ENCODE measurements around the gene G2E3. TPM values are rescaled to one million over a fixed set of nuclear protein-coding genes. Genes with fewer than 3 reads are reported as not detected.

The G2E3 gene
- total and polyA plus RNA-seq, 2 experiments from 2014 or later = 67.4 to 113 TPM

DNA sequence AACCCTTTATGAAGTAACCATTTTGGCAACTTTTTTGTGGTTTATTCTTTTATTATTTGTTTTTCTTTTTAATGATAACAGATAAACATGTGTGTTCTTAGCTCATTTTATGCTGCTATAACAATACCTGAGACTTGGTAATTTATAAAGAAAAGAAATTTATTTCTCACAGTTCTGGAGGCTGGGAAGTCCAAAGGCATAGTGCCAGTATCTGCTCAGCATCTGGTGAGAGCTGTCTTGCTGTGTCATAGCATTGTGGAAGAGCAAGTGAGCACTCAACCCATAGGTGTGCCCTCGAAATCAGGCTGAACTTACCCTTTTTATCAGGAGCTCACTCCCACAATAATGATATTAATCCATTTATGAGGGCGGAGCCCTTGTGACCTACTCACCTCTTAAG lies 55.2 kb downstream of the G2E3 start:
- Mint-ChIP-seq H3K27me3 (ENCODE audit: insufficient read depth, low read depth, poor library complexity) (no peaks in the 10 kb centered on the region), H3K4me1 (no peaks in the 10 kb centered on the region)
- peaks cover 30% of the 10 kb centered on the region; the same call in 1 of the 2 replicates for H3K36me3 ChIP-seq (ENCODE audit: insufficient read depth)

More for the DNA sequence above, 55.2 kb downstream of the G2E3 start:
- H3K9me2 ChIP-seq (ENCODE audit: insufficient read depth) = no peaks in the 10 kb centered on the region
- no peaks in the 10 kb centered on the region for H3K79me2 ChIP-seq (replicated peaks; ENCODE audit: insufficient read depth)
- Mint-ChIP-seq H3K36me3 (ENCODE audit: low read depth) (peaks cover 26% of the 10 kb centered on the region; the same call in 2 of the 3 replicates), H3K27ac (no peak overlapping the region), H3K9me3 (no peaks in the 10 kb centered on the region), H3K4me3 (no peak overlapping the region)
- no peaks in the 10 kb centered on the region for H3F3A ChIP-seq (replicated peaks; ENCODE audit: low read depth)
- H3K4me2 ChIP-seq = no peak overlapping the region
- no peaks in the 10 kb centered on the region; the same call in 1 of the 2 replicates for H4K20me1 ChIP-seq (replicated peaks; ENCODE audit: insufficient read depth)
- ATAC-seq = no peak
- no peak overlapping the region for H3K27ac ChIP-seq (ENCODE audit: low read depth)
- no peak overlapping the region for H3K4me3 ChIP-seq
- H3K27me3 ChIP-seq (ENCODE audit: insufficient read depth) = no peaks in the 10 kb centered on the region
- H2AFZ ChIP-seq = no peak overlapping the region
- no peaks in the 10 kb centered on the region for H3K4me1 ChIP-seq (ENCODE audit: insufficient read depth)
- no peak for DNase-seq (ENCODE audit: low spot score)
- TF ChIP-seq CREB1 (CRISPR knock-in tag; IDR thresholded peaks at IDR 0.05; ENCODE audit: low read depth) (no peak), EZH2phosphoT487 (IDR thresholded peaks at IDR 0.05; ENCODE audit: unreplicated experiment) (no peak), ZNF331 (CRISPR knock-in tag; IDR thresholded peaks at IDR 0.05; ENCODE audit: low read depth) (no peak), POLR2AphosphoS5 (IDR thresholded peaks at IDR 0.05; ENCODE audit: low read depth) (no peak), NANOG (IDR thresholded peaks at IDR 0.05; ENCODE audit: borderline replicate concordance) (no peak), JUNB (IDR thresholded peaks at IDR 0.05; ENCODE audit: unreplicated experiment) (no peak), STAT1 (IDR thresholded peaks at IDR 0.05; ENCODE audit: unreplicated experiment) (no peak), ZNF114 (CRISPR knock-in tag; IDR thresholded peaks at IDR 0.05) (no peak), EZH2 (IDR thresholded peaks at IDR 0.05; ENCODE audit: low read depth, unreplicated experiment) (no peak)
- TF ChIP-seq, protein P1, sequence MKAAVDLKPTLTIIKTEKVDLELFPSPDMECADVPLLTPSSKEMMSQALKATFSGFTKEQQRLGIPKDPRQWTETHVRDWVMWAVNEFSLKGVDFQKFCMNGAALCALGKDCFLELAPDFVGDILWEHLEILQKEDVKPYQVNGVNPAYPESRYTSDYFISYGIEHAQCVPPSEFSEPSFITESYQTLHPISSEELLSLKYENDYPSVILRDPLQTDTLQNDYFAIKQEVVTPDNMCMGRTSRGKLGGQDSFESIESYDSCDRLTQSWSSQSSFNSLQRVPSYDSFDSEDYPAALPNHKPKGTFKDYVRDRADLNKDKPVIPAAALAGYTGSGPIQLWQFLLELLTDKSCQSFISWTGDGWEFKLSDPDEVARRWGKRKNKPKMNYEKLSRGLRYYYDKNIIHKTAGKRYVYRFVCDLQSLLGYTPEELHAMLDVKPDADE (IDR thresholded peaks at IDR 0.05) = no peak
- TF ChIP-seq, protein P2, sequence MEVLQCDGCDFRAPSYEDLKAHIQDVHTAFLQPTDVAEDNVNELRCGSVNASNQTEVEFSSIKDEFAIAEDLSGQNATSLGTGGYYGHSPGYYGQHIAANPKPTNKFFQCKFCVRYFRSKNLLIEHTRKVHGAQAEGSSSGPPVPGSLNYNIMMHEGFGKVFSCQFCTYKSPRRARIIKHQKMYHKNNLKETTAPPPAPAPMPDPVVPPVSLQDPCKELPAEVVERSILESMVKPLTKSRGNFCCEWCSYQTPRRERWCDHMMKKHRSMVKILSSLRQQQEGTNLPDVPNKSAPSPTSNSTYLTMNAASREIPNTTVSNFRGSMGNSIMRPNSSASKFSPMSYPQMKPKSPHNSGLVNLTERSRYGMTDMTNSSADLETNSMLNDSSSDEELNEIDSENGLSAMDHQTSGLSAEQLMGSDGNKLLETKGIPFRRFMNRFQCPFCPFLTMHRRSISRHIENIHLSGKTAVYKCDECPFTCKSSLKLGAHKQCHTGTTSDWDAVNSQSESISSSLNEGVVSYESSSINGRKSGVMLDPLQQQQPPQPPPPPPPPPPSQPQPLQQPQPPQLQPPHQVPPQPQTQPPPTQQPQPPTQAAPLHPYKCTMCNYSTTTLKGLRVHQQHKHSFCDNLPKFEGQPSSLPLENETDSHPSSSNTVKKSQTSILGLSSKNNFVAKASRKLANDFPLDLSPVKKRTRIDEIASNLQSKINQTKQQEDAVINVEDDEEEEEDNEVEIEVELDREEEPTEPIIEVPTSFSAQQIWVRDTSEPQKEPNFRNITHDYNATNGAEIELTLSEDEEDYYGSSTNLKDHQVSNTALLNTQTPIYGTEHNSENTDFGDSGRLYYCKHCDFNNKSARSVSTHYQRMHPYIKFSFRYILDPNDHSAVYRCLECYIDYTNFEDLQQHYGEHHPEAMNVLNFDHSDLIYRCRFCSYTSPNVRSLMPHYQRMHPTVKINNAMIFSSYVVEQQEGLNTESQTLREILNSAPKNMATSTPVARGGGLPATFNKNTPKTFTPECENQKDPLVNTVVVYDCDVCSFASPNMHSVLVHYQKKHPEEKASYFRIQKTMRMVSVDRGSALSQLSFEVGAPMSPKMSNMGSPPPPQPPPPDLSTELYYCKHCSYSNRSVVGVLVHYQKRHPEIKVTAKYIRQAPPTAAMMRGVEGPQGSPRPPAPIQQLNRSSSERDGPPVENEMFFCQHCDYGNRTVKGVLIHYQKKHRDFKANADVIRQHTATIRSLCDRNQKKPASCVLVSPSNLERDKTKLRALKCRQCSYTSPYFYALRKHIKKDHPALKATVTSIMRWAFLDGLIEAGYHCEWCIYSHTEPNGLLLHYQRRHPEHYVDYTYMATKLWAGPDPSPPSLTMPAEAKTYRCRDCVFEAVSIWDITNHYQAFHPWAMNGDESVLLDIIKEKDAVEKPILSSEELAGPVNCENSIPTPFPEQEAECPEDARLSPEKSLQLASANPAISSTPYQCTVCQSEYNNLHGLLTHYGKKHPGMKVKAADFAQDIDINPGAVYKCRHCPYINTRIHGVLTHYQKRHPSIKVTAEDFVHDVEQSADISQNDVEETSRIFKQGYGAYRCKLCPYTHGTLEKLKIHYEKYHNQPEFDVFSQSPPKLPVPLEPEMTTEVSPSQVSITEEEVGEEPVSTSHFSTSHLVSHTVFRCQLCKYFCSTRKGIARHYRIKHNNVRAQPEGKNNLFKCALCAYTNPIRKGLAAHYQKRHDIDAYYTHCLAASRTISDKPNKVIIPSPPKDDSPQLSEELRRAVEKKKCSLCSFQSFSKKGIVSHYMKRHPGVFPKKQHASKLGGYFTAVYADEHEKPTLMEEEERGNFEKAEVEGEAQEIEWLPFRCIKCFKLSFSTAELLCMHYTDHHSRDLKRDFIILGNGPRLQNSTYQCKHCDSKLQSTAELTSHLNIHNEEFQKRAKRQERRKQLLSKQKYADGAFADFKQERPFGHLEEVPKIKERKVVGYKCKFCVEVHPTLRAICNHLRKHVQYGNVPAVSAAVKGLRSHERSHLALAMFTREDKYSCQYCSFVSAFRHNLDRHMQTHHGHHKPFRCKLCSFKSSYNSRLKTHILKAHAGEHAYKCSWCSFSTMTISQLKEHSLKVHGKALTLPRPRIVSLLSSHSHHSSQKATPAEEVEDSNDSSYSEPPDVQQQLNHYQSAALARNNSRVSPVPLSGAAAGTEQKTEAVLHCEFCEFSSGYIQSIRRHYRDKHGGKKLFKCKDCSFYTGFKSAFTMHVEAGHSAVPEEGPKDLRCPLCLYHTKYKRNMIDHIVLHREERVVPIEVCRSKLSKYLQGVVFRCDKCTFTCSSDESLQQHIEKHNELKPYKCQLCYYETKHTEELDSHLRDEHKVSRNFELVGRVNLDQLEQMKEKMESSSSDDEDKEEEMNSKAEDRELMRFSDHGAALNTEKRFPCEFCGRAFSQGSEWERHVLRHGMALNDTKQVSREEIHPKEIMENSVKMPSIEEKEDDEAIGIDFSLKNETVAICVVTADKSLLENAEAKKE (CRISPR knock-in tag; IDR thresholded peaks at IDR 0.05) = no peak
- TF ChIP-seq, protein P3, sequence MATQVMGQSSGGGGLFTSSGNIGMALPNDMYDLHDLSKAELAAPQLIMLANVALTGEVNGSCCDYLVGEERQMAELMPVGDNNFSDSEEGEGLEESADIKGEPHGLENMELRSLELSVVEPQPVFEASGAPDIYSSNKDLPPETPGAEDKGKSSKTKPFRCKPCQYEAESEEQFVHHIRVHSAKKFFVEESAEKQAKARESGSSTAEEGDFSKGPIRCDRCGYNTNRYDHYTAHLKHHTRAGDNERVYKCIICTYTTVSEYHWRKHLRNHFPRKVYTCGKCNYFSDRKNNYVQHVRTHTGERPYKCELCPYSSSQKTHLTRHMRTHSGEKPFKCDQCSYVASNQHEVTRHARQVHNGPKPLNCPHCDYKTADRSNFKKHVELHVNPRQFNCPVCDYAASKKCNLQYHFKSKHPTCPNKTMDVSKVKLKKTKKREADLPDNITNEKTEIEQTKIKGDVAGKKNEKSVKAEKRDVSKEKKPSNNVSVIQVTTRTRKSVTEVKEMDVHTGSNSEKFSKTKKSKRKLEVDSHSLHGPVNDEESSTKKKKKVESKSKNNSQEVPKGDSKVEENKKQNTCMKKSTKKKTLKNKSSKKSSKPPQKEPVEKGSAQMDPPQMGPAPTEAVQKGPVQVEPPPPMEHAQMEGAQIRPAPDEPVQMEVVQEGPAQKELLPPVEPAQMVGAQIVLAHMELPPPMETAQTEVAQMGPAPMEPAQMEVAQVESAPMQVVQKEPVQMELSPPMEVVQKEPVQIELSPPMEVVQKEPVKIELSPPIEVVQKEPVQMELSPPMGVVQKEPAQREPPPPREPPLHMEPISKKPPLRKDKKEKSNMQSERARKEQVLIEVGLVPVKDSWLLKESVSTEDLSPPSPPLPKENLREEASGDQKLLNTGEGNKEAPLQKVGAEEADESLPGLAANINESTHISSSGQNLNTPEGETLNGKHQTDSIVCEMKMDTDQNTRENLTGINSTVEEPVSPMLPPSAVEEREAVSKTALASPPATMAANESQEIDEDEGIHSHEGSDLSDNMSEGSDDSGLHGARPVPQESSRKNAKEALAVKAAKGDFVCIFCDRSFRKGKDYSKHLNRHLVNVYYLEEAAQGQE (IDR thresholded peaks at IDR 0.05; ENCODE audit: unreplicated experiment) = no peak
- TF ChIP-seq, protein P4, sequence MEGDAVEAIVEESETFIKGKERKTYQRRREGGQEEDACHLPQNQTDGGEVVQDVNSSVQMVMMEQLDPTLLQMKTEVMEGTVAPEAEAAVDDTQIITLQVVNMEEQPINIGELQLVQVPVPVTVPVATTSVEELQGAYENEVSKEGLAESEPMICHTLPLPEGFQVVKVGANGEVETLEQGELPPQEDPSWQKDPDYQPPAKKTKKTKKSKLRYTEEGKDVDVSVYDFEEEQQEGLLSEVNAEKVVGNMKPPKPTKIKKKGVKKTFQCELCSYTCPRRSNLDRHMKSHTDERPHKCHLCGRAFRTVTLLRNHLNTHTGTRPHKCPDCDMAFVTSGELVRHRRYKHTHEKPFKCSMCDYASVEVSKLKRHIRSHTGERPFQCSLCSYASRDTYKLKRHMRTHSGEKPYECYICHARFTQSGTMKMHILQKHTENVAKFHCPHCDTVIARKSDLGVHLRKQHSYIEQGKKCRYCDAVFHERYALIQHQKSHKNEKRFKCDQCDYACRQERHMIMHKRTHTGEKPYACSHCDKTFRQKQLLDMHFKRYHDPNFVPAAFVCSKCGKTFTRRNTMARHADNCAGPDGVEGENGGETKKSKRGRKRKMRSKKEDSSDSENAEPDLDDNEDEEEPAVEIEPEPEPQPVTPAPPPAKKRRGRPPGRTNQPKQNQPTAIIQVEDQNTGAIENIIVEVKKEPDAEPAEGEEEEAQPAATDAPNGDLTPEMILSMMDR (conservative IDR thresholded peaks at IDR 0.05; ENCODE audit: low read depth in 2 of 2) = no peak
